HG02943 (cell line): ENCODE results near the gene SPCS2.

ENCODE experiments used
- ATAC-seq: cut with Tn5 transposase; IDR thresholded peaks from one replicate; pipeline ENCODE4 v1.9.1; 2021; ENCODE audit warnings: mild to moderate bottlenecking, low read depth, moderate library complexity; ENCODE audit not compliant: unreplicated experiment

SPCS2 gene

GRCh38 chr11:74948898-74949752, at the start of gene SPCS2, which contains the start of gene XRRA1:
Gene SPCS2, plus strand, starts transcription at chr11:74949266. Its CDS starts 20 bp downstream, at chr11:74949286.
Gene XRRA1, minus strand, starts transcription at chr11:74949091. Its CDS starts 8,213 bp downstream, at chr11:74940878.
- ATAC-seq, result peak; percentile 87

- no peak for ATAC-seq
These were observed 46.7 kb upstream of the SPCS2 start for GRCh38 chr11:74902342-74902741.

- ATAC-seq, result no peak
These were observed 43.7 kb upstream of the SPCS2 start for GRCh38 chr11:74905326-74905725.

GRCh38 chr11:74909385-74909784, 39.7 kb upstream of the SPCS2 start:
- no peak for ATAC-seq

- no peak for ATAC-seq
These were observed 39.3 kb upstream of the SPCS2 start for GRCh38 chr11:74909812-74910211.

- ATAC-seq, result no peak
These were observed 25.9 kb upstream of the SPCS2 start for GRCh38 chr11:74923125-74923524.

- no peak for ATAC-seq
These were observed 23.8 kb upstream of the SPCS2 start for GRCh38 chr11:74925281-74925680.

- ATAC-seq, result no peak
These were observed 22.6 kb upstream of the SPCS2 start for GRCh38 chr11:74926304-74927030.

GRCh38 chr11:74927496-74927895, 21.6 kb upstream of the SPCS2 start:
- no peak for ATAC-seq

- no peak for ATAC-seq
These were observed 19.4 kb upstream of the SPCS2 start for GRCh38 chr11:74929431-74930363.

GRCh38 chr11:74932169-74932568, 16.9 kb upstream of the SPCS2 start:
- no peak for ATAC-seq

GRCh38 chr11:74932797-74933196, 16.3 kb upstream of the SPCS2 start:
- ATAC-seq, result no peak

GRCh38 chr11:74933765-74934164, 15.3 kb upstream of the SPCS2 start:
- ATAC-seq, result no peak

- no peak for ATAC-seq
These were observed 13.8 kb upstream of the SPCS2 start for GRCh38 chr11:74935285-74935684.

GRCh38 chr11:74936087-74936486, 13.0 kb upstream of the SPCS2 start:
- no peak for ATAC-seq

- no peak for ATAC-seq
These were observed 12.1 kb upstream of the SPCS2 start for GRCh38 chr11:74936976-74937375.

GRCh38 chr11:74937696-74938475, 11.2 kb upstream of the SPCS2 start:
- no peak for ATAC-seq

GRCh38 chr11:74941492-74941891, 7.6 kb upstream of the SPCS2 start:
- no peak for ATAC-seq

GRCh38 chr11:74942073-74942759, 6.8 kb upstream of the SPCS2 start:
- no peak for ATAC-seq
